Measurements from ENCODE around the gene SLC39A11.

The SLC39A11 gene

GRCh38 chr17:72606656-72607055, 485.8 kb downstream of the SLC39A11 start:
- FAIRE-seq, result no peak

GRCh38 chr17:72605543-72605942, 486.9 kb downstream of the SLC39A11 start:
- no peak for FAIRE-seq

- no peak for FAIRE-seq
Observed at GRCh38 chr17:72604518-72604917, 488.0 kb downstream of the SLC39A11 start.

- FAIRE-seq, result no peak
Observed at GRCh38 chr17:72603420-72604242, 488.9 kb downstream of the SLC39A11 start.

GRCh38 chr17:72602517-72603419, 489.7 kb downstream of the SLC39A11 start:
- FAIRE-seq, result no peak

GRCh38 chr17:72600934-72601333, 491.6 kb downstream of the SLC39A11 start:
- no peak for FAIRE-seq

GRCh38 chr17:72599891-72600290, 492.6 kb downstream of the SLC39A11 start:
- no peak for FAIRE-seq

GRCh38 chr17:72598695-72599094, 493.8 kb downstream of the SLC39A11 start:
- FAIRE-seq, result no peak

GRCh38 chr17:72597354-72598087, 495.0 kb downstream of the SLC39A11 start:
- FAIRE-seq, result no peak

All from TTC549 (cell line).